ENCODE results near the gene FMO5.

Gene FMO5

DNA sequence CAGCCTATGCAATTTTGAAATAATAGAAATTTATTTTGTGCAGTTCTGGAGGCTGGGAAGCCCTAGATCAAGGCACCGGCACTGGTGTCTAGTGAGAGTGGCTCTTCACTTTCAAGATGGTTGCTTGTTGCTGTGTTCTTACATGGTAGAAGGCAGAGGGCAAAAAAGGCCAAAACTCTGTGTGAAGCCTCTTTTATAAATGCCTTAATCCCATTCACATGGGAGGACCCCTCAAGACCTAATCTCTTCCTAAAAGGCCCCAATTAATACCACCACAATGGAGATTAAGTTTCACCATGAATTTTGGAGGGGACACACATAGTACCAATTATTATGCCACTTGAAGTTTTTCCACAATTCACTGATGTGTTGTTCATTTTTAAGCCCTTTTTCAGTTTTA lies 73.9 kb downstream of the FMO5 start:
- DNase-seq, result no peak
- H3K36me3 ChIP-seq, result peaks cover 16 to 25% (median 18%) of the 10 kb centered on the region in 3 donors
- H3K4me3 ChIP-seq, result no peak overlapping the region
- H3K4me1 ChIP-seq, result no peaks in the 10 kb centered on the region
- TF ChIP-seq, protein P1, sequence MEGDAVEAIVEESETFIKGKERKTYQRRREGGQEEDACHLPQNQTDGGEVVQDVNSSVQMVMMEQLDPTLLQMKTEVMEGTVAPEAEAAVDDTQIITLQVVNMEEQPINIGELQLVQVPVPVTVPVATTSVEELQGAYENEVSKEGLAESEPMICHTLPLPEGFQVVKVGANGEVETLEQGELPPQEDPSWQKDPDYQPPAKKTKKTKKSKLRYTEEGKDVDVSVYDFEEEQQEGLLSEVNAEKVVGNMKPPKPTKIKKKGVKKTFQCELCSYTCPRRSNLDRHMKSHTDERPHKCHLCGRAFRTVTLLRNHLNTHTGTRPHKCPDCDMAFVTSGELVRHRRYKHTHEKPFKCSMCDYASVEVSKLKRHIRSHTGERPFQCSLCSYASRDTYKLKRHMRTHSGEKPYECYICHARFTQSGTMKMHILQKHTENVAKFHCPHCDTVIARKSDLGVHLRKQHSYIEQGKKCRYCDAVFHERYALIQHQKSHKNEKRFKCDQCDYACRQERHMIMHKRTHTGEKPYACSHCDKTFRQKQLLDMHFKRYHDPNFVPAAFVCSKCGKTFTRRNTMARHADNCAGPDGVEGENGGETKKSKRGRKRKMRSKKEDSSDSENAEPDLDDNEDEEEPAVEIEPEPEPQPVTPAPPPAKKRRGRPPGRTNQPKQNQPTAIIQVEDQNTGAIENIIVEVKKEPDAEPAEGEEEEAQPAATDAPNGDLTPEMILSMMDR (IDR thresholded peaks at IDR 0.05), result no peak
- intact Hi-C loops (cut with DNase I; ENCODE audit: low total_unique reads), result no loop called here
- H3K27ac ChIP-seq, result no peak overlapping the region
- no peaks in the 10 kb centered on the region for H3K27me3 ChIP-seq
- H3K9me3 ChIP-seq, result no peaks in the 10 kb centered on the region

GRCh38 chr1:147142886-147143285 lies 82.3 kb downstream of the FMO5 start:
- no peaks in the 10 kb centered on the region for H3K9me3 ChIP-seq
- DNase-seq, result no peak
- intact Hi-C loops (cut with DNase I; ENCODE audit: low total_unique reads), result no loop called here
- no peaks in the 10 kb centered on the region for H3K4me1 ChIP-seq
- no peaks in the 10 kb centered on the region for H3K36me3 ChIP-seq
- H3K27ac ChIP-seq, result no peak overlapping the region
- TF ChIP-seq, protein P1 (IDR thresholded peaks at IDR 0.05), result no peak
- H3K27me3 ChIP-seq, result no peaks in the 10 kb centered on the region
- H3K4me3 ChIP-seq, result no peak overlapping the region

All from tibial artery (tissue), 4 donors.